HG03196 (cell line): ENCODE results near the gene DSC1.

Source experiments
- ATAC-seq: cut with Tn5 transposase; IDR thresholded peaks from one replicate; pipeline ENCODE4 v1.9.1; 2021; ENCODE audit not compliant: unreplicated experiment

The DSC1 gene, protein sequence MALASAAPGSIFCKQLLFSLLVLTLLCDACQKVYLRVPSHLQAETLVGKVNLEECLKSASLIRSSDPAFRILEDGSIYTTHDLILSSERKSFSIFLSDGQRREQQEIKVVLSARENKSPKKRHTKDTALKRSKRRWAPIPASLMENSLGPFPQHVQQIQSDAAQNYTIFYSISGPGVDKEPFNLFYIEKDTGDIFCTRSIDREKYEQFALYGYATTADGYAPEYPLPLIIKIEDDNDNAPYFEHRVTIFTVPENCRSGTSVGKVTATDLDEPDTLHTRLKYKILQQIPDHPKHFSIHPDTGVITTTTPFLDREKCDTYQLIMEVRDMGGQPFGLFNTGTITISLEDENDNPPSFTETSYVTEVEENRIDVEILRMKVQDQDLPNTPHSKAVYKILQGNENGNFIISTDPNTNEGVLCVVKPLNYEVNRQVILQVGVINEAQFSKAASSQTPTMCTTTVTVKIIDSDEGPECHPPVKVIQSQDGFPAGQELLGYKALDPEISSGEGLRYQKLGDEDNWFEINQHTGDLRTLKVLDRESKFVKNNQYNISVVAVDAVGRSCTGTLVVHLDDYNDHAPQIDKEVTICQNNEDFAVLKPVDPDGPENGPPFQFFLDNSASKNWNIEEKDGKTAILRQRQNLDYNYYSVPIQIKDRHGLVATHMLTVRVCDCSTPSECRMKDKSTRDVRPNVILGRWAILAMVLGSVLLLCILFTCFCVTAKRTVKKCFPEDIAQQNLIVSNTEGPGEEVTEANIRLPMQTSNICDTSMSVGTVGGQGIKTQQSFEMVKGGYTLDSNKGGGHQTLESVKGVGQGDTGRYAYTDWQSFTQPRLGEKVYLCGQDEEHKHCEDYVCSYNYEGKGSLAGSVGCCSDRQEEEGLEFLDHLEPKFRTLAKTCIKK

DNA sequence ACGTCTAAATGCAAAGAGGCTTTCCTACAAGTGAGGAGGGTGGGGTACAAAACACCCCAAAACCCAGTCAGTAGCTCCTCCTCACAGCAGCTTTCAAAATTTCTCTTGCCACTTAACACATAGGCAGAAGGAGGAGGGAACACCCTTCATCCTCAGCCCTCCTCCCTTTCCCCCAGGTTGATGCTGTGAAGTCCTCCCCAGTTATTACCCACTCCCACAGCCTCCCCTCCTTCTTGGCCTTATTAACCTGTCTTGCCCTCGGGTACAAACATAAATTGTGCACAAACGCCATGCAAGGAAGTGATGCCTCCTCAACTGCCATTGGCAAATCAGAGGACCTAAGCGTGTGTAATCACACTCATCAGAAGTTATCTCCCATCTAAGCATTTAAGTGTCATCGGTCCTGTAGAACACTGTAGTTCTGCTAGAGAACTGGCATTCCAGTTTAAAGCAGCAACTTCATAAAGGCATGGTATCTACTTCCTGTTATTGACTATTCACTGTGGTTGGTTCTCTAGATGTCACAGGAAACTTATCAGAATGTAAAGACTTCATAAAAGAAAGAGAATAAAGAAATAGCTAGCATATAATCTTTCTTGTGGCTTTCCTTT is at the start of gene DSC1:
TSS of gene DSC1 (minus strand) at position 32 of the 611 bp plus-strand sequence. CDS start 262 bp downstream, outside the sequence.
- no peak for ATAC-seq

DNA sequence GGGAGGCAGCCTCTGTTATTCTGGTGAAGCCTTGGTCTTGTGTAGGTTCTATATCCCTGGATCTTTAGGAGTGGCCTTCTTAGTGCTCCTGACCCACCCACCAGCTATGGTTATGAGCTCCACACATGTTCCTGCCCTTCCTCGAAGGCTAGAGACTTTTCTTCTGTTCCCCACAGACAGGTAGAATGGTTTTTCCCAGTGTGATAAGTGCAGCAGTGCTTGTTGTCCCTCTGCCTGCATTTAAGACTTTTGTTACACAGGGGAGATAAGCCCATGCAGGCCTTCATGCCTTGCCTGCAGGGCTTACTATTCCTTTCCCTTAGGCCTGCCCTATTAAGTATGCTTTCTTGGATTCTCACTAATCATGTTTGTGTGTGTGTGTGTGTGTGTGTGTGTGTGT is 48.4 kb upstream of the DSC1 start:
- ATAC-seq, result no peak

DNA sequence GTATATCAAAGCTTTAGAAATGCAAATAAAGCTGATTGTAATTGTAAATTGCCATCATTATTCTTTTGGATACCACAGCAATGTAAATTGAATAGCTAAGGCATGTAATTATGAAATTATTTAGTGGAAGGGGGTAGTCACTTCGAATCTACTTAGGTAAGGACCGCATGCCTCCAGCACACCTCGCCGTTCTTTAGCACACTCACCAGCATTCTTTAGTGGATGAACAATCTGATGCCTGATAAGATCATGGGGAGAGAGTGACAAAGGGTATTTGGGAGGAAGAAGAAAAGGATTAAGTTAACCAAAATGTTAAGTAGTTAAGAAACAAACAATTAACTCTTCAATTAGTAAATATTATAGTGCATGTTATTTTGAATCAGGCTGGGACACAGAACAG is 46.4 kb upstream of the DSC1 start:
- ATAC-seq, result no peak

DNA sequence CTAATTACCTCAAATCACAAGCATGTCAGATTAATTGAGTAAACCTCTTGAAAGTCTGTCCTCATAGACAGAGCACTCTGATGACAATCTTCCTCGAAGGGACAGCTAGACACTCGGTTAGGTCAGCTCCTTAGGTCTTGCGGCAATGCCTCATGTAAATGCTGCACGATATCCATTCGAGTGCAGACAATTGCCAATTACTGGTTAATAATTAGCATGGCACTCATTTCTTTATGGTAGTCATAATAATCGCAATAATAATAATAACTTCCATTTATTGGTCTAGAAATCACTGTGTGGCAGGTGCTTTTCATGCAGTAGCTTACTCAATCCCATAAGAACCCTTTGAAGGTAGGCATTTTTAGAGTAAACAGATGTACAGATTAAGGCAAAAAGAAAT is 44.7 kb upstream of the DSC1 start:
- ATAC-seq, result no peak

DNA sequence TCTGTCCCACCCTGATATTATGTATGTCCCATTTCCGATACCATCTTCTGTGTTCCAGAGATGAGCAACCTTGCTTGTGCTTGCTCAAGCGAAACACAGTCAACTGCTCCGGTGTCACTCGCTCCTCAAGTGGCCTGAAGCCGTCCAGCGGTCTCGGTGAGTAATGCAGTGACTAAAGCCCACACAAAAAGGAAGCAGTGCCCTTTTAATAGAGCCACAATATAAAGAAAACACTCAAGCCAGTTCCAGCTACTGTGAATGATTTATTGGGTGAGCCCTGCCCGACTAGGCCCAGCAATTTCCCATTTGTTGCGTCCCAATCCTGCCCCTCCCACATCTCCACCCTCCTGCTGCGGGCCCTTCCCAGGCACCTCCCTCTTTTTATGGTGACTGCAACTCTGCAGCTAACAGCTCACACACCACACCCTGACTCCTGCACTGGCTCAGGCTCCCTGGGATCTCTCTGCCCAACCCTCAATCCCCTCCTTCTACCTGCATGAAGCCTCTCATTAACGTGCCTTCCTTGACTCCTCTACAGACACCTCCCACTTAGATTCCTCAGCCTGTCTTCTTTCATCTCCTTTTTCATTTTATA is 44.2 kb upstream of the DSC1 start:
- peak; percentile 95 for ATAC-seq

DNA sequence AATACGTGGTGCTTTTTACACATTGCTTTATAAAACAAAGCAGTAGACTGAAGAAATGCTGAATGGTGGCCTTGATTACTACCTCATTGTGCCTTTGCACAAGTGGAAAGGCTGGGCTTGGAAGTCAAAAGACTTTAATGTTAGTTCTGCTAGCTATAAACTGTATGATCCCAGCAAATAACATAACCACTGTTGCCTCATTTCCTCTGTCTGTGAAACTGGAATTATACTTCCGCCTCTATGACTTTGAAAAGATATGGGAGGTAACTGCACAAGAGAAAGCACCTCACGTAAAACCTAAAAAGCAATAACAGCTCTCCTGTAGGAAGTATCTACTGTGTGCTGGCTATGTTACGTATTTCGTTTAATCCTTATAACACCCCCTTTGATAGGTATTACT is 43.4 kb upstream of the DSC1 start:
- ATAC-seq, result no peak

DNA sequence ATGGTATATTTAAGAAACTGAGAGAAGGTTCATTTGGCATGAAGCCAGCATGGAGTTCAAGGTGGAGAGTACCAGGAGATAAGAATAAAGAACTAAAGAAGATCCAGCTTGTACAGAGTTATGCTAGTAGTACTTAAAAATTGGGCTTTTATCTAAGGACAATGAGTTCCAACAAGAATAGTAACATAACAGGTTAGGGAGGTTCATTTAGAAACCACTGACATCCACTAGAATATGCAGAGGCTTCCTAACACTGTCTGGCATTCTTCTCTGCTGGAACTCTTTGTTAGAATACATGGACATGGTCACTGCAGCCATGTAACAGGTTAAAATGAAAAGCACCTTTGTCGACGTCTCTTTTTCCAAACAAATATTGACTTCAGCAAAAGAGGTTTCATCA is 42.6 kb upstream of the DSC1 start:
- ATAC-seq, result no peak

DNA sequence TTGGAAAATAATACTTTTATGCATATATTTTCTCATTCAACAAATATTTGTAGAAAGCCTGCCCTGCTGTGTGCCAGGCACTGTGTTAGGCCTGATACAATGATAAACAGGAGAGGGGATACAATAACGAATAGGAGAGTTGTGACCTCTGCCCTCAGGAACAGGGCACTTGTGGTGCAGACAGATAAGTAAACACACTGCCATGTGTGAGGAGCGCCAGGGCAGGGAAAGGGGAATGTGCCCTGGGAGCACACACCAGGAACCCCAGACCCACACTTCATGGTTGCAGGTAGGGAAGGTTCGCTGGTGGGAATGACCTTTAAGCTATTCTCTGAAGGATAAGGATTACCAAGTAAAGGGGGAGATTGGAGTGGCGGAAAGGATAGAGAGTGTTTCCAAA is 42.2 kb upstream of the DSC1 start:
- ATAC-seq, result no peak

DNA sequence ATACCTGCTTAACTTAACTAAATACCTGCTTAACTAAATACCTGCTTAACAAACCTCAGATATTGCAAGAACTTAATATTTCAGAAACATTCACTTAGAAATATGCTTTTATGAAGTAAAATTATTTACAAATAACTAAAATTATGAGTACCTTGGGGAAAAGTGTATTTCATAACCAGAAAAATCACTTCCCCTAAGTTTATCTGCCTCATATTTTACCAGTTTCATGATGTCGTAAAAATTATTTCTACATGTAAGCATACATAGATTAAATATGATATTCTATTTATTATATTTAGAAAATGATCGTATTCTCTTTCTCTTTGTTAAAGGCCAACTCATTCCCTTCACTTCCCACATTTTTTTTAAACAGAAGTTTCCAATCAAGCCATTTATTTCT is 41.5 kb upstream of the DSC1 start:
- no peak for ATAC-seq

DNA sequence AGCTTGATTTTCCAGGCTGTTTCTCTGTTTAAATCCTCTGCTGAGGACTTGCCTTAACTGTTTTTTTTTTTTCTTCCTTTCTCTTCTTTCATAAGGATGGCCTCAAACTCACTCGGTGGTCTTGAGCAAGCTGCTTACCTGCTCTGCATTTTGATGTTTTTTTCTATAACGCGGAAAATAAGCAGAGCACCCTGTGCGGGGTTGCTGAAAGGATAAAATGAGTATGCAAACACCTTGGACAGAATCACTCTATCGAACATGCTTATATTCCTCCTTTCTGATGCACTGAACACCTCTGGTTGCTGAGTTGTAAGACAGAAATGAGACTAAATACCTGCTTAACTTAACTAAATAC is 41.1 kb upstream of the DSC1 start:
- ATAC-seq, result no peak

DNA sequence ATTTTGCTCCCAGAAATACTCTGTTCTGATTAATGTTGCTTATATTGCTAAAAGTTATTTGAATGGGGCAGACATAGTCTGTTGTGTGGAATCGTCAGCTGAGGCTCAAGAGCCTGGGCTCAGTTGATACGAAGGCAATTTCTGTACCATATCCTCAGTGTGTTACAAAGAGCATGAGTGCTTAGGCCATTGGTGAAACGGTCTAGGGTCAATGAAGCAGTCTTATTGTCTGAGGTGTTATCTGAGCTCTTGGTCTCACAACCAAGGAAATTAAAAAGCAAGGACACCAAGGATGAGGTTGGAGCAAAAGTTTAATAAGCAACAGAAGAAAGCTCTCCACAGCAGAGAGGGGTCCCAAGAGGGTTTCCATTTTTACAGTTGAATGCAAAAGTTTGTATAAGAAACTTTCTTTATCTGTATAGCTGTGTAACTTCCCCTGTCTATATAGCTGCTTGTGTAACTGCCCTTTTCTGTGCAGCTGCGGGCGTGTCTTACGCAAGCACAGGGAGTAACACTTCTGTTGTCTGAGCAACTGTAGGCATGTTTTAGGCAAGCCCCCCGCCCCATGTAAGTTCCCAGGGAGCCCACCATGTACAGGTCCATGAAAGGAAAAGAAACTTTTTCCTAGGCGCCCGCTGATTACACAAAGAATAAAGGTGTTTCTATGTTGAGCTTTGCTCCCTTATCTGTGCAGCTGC is 40.6 kb upstream of the DSC1 start:
- no peak for ATAC-seq

DNA sequence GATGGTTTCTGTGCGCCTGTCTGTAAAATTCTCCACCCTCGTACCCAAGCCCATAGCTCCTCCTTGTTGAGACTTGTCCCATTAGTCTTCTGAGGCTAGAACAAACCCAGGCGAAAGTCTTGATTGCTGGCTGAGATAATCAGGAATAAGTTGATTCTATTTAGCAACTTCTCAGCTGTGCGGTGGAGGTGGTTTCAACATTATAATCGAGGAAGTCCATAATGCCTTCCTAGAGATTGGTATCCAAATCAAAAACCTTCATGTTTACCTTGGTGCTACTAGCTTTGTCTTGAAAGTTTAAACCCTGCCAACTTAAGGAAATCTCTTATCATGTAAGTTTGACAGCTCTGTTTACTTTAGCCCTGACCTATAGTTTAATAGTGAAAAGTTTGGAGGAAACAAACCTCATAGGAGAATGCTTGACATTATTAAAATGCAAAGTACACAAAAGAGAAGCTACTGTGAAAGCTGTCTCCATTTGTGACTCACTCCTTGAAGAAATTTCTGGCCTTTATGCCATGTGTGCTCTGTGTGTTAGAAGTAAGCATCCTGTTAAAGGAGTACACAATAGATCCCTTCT is 36.6 kb upstream of the DSC1 start:
- no peak for ATAC-seq

DNA sequence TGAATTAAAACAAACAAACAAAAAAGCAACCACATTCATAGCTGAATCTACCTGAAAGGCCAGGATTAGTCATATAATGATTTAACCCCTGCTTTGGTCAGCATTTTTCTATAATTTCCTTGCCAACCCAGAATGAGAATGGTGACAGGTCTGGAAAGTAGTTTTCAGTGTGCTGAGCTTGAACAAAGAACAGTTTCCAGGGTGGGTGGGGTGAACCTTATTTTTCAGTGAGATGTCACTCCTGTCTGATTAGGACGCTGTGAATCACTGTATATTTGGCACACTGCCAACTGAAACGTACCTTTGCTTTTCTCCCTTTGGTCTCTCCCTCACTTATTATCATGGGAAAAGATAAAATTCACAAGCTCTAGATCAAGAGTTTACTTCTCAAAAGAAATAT is 35.0 kb upstream of the DSC1 start:
- ATAC-seq, result no peak

DNA sequence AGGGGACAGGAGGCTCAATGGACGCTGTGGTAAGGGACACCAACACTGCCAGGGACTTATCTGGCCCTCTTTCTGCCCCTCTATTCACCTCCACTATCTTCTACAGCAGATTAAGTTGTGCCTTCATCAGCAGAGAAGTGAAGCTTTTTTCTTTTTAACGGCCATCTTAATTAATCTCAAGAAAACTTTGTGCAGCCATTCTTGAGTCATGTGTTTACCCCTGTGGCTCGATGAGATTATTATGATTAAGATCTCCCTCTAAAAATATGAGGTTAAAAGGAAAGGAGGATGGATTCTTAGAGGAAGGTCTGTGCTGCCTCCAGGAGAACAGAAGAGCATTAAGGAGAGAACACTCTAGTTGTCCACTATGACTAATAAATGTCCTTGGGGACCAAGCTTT is 32.4 kb upstream of the DSC1 start:
- no peak for ATAC-seq

DNA sequence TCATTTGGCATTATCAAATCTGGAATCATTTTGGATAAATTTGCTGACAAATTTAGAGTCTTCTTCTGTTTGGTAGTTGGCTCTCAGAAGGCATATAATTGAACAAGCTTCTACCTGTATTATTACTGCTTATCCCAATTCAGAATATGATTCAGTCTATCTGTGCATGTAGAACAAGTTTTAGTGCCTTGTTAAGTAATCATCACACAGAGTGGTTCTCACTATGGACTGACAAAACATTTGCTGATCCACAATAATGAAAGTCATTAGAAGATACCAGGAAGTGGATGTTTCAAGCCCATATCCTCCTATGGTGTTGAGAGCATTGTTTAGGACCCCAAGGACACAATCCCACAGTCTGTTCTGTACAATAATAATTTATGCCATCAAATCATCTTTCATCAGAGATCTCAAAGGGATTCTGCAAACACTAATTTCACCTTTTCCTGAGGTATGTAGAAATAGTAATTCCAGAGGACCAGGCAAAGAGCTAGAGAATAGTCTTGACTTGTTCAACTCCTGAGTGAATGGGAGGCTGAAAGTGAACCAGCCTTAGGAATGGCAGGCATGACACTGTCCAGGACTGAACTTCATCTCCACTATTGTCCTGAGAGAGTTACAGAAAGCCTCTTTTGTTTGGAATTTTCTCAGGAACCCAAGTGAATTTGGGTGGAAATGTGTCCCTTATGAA is 29.6 kb upstream of the DSC1 start:
- ATAC-seq, result no peak

DNA sequence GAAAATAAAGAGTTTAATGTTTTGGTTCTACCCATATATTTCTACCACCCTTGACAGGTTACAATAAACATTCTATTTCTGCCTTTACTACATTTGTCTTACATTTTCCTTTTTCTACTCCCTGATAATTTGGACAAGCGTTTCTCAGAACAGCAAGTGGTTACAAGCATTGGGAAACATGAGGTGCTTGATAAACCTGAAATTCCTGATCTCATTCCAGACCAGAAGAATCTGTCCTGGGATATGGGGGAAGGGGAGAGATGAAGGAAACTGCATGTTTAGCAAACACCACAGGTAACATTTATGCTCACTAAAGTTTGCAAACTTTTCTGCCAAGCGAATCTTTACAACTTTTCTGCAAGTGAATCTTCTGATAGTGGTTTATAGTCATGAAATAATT is 28.3 kb upstream of the DSC1 start:
- no peak for ATAC-seq

DNA sequence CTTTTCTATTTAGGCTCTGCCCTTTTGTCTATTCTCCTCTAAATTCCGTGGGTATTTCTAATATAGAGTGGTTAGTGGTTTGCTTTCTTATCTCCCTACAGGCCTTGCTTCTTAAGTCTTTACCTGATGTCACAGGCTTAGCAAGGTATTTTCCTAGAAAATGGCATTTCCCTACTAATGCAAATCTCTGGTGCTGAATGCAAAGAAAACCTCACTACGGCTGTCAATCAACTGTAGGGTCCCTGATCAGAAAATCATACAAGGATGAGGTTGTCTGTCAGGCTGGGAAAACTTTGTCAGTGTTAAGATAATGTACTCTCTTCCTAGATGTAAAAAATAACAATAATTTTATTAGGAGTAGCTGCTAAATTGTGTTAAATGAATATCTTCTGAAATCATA is 27.1 kb upstream of the DSC1 start:
- no peak for ATAC-seq

DNA sequence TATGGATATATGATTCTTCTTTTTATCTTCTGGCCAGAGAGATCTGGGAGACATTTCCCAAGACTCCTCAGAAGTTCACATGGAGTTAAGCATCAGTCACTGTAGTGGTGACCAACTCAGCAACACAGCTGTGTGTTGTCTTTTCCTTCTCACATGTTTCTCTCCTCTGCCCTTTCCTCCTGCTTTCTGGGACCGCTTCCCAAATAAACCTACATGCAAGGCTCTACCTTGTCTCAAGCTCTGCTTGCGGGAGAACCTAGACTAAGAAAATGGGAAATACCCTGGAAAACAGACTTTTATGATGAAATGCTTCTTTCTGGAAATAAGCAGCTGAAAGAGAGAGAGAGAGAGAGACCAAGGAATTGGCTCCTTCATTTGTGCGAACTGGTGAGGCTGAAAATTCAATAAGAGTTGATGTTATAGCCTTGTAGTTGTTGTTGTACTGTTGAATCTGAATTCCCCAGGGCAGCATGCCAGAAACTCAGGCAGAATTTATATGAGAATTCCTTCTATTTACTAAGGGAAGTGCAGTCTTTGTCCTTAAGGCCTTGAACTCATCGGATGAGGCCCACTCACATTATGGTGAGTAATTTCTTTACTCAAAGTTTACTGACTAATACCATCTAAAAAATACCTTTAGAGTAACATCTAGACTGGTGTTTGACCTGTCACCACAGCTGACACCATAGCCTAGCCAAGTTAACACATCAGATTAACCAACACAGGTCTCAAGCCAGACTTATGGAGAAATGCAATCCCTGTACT is 22.7 kb upstream of the DSC1 start:
- ATAC-seq, result no peak

DNA sequence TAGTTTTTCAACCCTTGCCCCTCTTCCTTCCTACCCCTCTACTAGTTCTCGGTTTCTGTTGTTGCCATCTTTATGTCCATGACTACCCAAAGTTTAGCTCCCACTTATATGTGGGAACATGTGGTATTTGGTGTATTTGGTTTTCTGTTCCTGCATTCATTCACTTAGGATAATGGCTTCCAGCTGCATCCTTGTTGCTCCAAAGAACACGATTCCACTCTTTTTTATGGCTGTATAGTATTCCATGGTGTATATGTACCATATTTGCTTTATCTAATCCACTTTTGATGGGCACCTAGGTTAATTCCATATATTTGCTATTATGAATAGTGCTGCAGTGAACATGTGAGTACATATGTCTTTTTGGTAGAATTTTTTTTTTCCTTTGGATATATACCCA is 20.6 kb upstream of the DSC1 start:
- ATAC-seq, result no peak
